Pancreas (tissue), 10 donors: ENCODE measurements around the gene SPATS2. TPM values are rescaled to one million over a fixed set of nuclear protein-coding genes. Genes with fewer than 3 reads are reported as not detected.
A peak's percentile ranks its signal among the peaks of the same experiment; 100 is the strongest.

Experiments used
- ATAC-seq, 4 donors: fragments of 200-7000 bp; cut with Tn5 transposase; one replicate each; pipeline versions ENCODE4 v1.8.0 to v1.9.1; 2020; ENCODE audit warnings: mild to moderate bottlenecking in 4 of 4, moderate library complexity in 4 of 4
- DNase-seq, 6 donors: peaks; one replicate each; pipeline ENCODE4 v3.0.0-alpha.2; 2020
- FAIRE-seq: peaks from 2 replicates; lab custom pipeline; 2012; peaks lifted over from hg19 to GRCh38; lab: Jason Lieb, UNC
- H3K27ac ChIP-seq, 4 donors: fragments of 200-600 bp; sonication (generic); 1 replicate in 3 of 4; 2 replicates in 1 of 4; pipeline versions ENCODE4 v1.5.0 to v1.8.0; 2020
- H3K27me3 ChIP-seq, 4 donors: fragments of 200-600 bp; one replicate each; pipeline ENCODE4 v1.8.0; 2021
- H3K36me3 ChIP-seq, 3 donors: fragments of 200-600 bp; sonication (generic) in 1 of 3; one replicate each; pipeline versions ENCODE4 v1.5.0 to v1.8.0; 2020 to 2021
- H3K4me1 ChIP-seq, 3 donors: fragments of 200-600 bp; one replicate each; pipeline ENCODE4 v1.8.0; 2021
- H3K4me3 ChIP-seq, 4 donors: fragments of 200-600 bp; sonication (generic) in 2 of 4; one replicate each; pipeline versions ENCODE4 v1.5.0 to v1.8.0; 2020 to 2021
- H3K9me3 ChIP-seq, 4 donors: fragments of 200-600 bp; one replicate each; pipeline ENCODE4 v1.8.0; 2021
- CTCF ChIP-seq, 4 donors: fragments of 200-600 bp; sonication (generic) in 3 of 4; IDR thresholded peaks; one replicate each; pipeline versions ENCODE4 v1.5.0 to v1.8.0; 2021; ENCODE audit warnings: antibody characterized with exemption in 4 of 4
- WGBS, 2 donors: extraction: QIAGEN DNeasy Blood & Tissue Kit; methylation state at CpG; one replicate each; pipeline ENCODE4 v1.1.7; 2013; 5-methylcytosine and 5-hydroxymethylcytosine counted together
- intact Hi-C, 3 donors: fragments of 100-400 bp; cut with DNase I; formaldehyde crosslinking; loops; one replicate each; pipeline versions ENCODE4 v1.11.1 to v1.14.2; 2022
- polyA plus RNA-seq, 2 donors: library from polyadenylated mRNA; stranded (reverse); fragments of 200-250 nt; gene quantifications; one replicate each; pipeline ENCODE4 v1.2.3, GENCODE V29; 2013
- total RNA-seq, 6 donors: library from RNA; stranded (reverse); fragmentation: NEBNext Ultra II Directional in 4 of 6; extraction: Animal tissue kit (Norgen Biotek cat#: 25700) in 4 of 6; gene quantifications; one replicate each; pipeline versions ENCODE4 v1.2.1 to v1.2.4, GENCODE V29; 2021 to 2023
- donor health status: healthy with polysubstance abuse.
- donor health status: DM: no; HTN: no; CAD: no; lungs with moderate emphysema.
- donor health status: DM: no; HTN: no; CAD: no.
- donor health status: control.
- donor health status: control.
- donor health status: Bipolar disorder and iron deficiency.
- donor health status: DM: yes; HTN: yes; CAD: no.
- donor health status: DM: no; HTN: no; CAD: no.
- donor health status: DM: no; HTN: no; CAD: no.
- donor health status: DM: yes; HTN: yes; CAD: no.

Gene SPATS2
- total and polyA plus RNA-seq, 8 donors: 7.2 to 12.5 (median 9.4) TPM

GRCh38 chr12:49335955-49336644 lies 31.2 kb upstream of the SPATS2 start:
- DNase-seq (peak in 1 of 6 donors; percentile 76), FAIRE-seq (no peak), ATAC-seq (no peak)
- Histone ChIP-seq H3K27ac (no peak overlapping the region), H3K4me1 (peaks cover 0 to 9% (median 3%) of the 10 kb centered on the region in 3 donors), H3K27me3 (peaks cover 0 to 8% (median 7%) of the 10 kb centered on the region in 4 donors), H3K4me3 (peak overlapping the region in 1 of 4 donors; percentile 38), H3K36me3 (no peaks in the 10 kb centered on the region), H3K9me3 (no peaks in the 10 kb centered on the region)
- intact Hi-C loops: no loop called here
- TF ChIP-seq CTCF (IDR thresholded peaks at IDR 0.05): no peak
- 19 to 20% methylated on average over 61 to 72 of the region's 72 CpGs for WGBS, 2 donors

GRCh38 chr12:49336645-49337584 lies 30.3 kb upstream of the SPATS2 start, which contains the start of gene C1QL4:
Gene C1QL4, minus strand, starts transcription at chr12:49337188. Its CDS starts 711 bp downstream, at chr12:49336477.
- 2 to 3% methylated on average over 57 to 65 of the region's 65 CpGs for WGBS, 2 donors
- Histone ChIP-seq H3K4me3 (peak within 1 kb of the TSS in 2 of 4 donors; percentile 38 to 40), H3K27ac (no peak within 1 kb of the TSS), H3K36me3 (no peaks in the 10 kb centered on the region), H3K27me3 (peaks cover 0 to 8% (median 7%) of the 10 kb centered on the region in 4 donors), H3K4me1 (peaks cover 0 to 6% (median 0%) of the 10 kb centered on the region in 3 donors), H3K9me3 (no peaks in the 10 kb centered on the region)
- DNase-seq: peak; percentile 73 to 96 (median 86)
- peak; percentile 81 to 95 (median 94) for ATAC-seq
- peak; percentile 97 to 99 (median 98) for TF ChIP-seq CTCF (IDR thresholded peaks at IDR 0.05)
- no peak for FAIRE-seq
- intact Hi-C loops: no loop called here

- WGBS, 2 donors: 52 to 55% methylated on average over 6 of the region's 6 CpGs
- no peak for TF ChIP-seq CTCF (IDR thresholded peaks at IDR 0.05)
- H3K4me3 ChIP-seq: no peak overlapping the region
- intact Hi-C loops: no loop called here
- H3K27ac ChIP-seq: no peak overlapping the region
- H3K9me3 ChIP-seq: no peaks in the 10 kb centered on the region
- no peaks in the 10 kb centered on the region for H3K36me3 ChIP-seq
- no peak for FAIRE-seq
- DNase-seq: peak in 1 of 6 donors; percentile 4
- peaks cover 0 to 8% (median 7%) of the 10 kb centered on the region in 4 donors for H3K27me3 ChIP-seq
- ATAC-seq: no peak
- H3K4me1 ChIP-seq: peaks cover 0 to 13% (median 0%) of the 10 kb centered on the region in 3 donors
Observed at GRCh38 chr12:49338830-49339463, 28.3 kb upstream of the SPATS2 start.

- DNase-seq: peak; percentile 54 to 84 (median 76)
- Histone ChIP-seq H3K27ac (no peak overlapping the region), H3K4me3 (no peak overlapping the region), H3K9me3 (no peaks in the 10 kb centered on the region), H3K36me3 (no peaks in the 10 kb centered on the region), H3K27me3 (peaks cover 0 to 8% (median 7%) of the 10 kb centered on the region in 4 donors), H3K4me1 (peaks cover 0 to 13% (median 0%) of the 10 kb centered on the region in 3 donors)
- 28 to 34% methylated on average over 5 of the region's 5 CpGs for WGBS, 2 donors
- FAIRE-seq: no peak
- TF ChIP-seq CTCF (IDR thresholded peaks at IDR 0.05): no peak
- intact Hi-C loops: no loop called here
- peak; percentile 23 to 71 (median 38) for ATAC-seq
Observed at GRCh38 chr12:49339464-49339861, 27.8 kb upstream of the SPATS2 start.
